Hepatic stellate cell (primary cell): ENCODE results near the gene ATF5.
A peak's percentile ranks its signal among the peaks of the same experiment; 100 is the strongest.

Source experiments
- DNase-seq: peaks from one replicate; pipeline ENCODE4 v3.0.0; 2011; ENCODE audit warnings: low spot score

ATF5 gene, protein sequence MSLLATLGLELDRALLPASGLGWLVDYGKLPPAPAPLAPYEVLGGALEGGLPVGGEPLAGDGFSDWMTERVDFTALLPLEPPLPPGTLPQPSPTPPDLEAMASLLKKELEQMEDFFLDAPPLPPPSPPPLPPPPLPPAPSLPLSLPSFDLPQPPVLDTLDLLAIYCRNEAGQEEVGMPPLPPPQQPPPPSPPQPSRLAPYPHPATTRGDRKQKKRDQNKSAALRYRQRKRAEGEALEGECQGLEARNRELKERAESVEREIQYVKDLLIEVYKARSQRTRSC

DNA sequence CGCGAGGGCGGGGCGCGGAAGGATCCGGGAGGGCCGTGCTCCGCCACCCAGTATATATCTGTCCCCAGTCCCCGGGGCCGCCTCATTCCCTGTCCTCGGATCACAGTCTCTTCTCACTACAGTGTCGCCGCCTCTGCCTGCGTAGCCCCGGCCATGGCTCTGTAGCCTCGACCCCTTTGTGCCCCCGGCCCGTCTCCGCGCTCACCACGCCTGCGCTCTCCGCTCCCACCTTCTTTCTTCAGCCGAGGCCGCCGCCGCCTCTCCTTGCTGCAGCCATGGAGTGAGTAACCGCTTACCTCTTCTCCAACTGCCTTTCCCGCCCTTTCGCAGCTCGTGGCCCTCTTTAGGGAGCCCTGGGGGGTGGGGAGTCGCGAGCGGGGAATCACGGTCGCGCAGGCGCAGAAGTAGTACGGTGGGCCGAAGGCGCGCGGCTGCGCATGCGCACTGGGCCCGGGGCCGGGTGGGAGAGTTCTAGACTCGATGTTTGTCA, at the start of gene ATF5, which contains the start of gene NUP62:
ATF5 (plus strand) TSS at position 85 of the 490 bp plus-strand sequence. CDS start 1,646 bp downstream, outside the sequence.
NUP62 (minus strand) TSS at position 384 of the 490 bp plus-strand sequence. CDS start 19,697 bp downstream, outside the sequence.
- peak; percentile 100 for DNase-seq

DNA sequence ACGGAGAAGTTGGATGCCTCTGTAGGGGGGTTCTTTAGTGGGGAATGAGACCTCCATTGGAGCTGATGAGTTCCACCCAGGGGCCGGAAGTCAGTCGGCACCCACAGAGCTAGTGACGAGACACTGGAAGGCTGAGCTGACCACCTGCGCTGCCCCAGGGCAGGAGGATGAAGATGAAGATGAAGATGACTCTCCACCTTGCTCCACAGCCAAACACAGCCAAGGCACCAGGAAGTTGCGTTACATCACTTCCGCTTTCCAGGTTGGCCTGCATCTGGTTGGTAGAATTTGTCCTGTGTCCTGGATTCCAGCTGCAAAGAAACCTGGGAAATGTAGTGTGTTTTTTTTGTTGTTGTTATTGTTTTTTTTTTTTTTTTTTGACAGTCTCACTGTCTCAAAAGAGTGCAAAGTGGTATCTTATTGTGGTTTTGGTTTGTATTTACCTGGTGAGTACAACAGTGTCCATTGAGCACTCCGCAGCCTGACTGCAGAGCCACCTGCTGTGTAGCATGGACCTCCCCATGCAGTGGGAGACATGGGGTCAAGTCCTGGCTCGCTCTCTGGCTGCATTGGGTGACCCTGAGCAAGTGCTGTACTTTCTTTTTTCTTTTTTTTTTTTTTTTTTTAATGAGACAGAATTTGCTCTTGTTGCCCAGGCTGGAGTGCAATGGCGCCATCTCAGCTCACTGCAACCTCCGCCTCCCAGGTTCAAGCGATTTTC, 49.6 kb upstream of the ATF5 start:
- no peak for DNase-seq

DNA sequence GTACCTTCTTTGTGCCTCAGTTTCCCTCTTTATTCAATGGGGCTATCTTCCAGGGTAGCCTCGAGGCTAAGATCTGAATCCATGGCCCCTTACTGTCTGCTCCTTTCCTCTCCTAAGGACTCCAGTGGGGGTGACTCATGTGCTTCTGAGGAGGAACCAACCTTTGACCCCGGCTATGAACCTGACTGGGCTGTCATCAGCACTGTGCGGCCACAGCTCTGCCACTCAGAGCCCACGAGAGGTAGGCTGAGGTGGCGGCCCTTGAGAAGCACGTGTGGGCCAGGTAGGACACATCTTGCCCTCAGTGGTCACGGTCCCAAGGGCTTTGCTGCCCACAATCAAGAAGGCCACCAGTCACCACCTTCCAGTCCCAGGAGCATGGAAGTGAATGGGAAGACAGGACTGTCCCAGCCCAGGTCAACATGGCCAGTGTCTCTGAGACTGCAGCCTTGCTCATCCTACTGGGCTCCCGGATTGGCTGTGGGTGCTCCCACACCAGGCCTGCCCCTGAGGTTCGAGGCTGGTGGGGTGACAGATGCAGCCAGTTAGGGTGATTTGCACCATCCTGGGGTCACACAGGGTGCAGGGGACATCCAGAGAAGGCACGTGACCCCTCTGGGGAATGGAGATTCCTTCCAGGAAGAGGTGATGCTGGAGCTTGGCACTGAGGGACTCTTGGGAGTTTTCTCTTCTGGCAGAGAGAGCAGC, 48.7 kb upstream of the ATF5 start:
- no peak for DNase-seq

DNA sequence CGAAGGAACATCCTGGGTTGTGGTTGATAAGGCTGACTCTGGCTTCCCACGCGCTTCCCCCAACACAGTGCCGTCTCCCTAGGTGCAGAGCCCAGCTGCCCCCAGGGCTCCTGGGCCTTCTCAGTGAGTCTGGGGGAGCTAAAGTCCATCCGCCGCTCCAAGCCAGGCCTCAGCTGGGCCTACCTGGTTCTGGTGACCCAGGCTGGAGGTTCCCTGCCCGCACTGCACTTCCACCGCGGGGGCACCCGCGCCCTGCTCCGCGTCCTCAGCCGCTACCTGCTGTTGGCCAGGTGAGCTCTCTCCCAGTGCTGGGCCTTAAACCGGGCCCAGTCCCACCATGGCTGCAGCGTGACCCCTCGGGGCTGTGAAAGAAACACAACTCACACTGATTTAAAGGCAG, 47.8 kb upstream of the ATF5 start:
- DNase-seq: no peak

DNA sequence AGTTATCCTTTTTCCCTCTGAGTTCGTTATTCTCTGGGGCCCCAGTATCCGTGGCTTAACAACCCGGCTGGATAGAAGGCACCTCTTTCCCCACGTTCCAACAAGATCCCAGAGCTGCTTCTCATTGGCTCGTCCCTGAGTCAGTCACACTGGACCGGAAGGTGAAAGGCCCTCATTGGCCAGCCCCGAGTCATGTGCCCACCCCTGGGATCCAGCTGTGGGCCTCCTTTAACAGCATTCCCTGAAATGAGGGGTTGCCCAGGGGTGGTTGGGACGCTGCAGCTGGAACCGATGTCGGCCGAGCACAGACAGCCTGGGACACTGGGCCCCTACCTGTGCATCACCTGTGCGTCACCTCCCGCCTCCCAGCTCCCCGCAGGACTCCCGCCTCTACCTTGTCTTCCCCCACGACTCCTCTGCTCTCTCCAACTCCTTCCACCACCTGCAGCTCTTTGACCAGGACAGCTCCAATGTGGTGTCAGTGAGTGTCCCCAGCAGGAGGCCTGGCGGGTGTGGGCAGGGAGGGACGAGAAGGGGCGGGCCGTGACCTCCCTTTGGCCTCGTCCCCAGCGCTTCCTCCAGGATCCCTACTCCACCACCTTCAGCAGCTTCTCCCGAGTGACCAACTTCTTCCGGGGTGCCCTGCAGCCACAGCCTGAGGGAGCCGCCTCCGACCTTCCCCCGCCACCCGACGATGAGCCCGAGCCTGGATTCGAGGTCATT, 47.2 kb upstream of the ATF5 start:
- no peak for DNase-seq

DNA sequence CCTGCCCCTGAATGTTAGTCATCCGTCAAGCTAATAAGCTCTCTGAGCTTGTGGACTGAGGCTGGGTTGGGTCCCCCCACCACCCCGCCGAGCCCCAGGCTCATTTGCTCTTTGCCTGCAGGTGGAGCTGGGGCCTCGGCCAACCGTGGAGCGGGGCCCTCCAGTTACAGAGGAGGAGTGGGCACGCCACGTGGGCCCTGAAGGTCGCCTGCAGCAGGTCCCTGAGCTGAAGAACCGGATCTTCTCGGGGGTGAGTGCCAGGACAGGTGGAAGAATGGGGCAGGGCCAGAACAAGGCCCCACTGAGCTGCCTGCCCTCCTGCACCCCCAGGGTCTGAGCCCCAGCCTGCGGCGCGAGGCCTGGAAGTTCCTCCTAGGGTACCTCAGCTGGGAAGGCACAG, 46.4 kb upstream of the ATF5 start:
- DNase-seq: no peak

DNA sequence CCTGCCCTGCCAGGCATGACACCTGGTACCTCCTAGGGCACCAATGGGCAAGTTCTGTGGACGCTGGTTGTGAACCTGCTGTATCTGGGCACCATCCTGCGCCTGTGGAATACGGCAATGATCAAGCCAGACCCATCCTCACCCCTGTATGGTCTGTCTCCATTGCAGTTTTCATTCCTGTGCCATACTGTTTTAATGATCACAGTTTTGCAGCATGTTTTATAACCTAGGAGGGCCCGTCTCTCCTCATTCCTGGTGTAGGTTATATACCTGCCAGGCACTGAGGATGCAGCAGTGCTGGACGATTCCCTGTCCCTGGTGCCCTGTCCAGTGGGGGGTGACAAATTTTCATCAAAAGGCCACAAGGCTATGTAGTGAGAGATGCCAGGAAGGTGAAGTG, 45.9 kb upstream of the ATF5 start:
- no peak for DNase-seq

DNA sequence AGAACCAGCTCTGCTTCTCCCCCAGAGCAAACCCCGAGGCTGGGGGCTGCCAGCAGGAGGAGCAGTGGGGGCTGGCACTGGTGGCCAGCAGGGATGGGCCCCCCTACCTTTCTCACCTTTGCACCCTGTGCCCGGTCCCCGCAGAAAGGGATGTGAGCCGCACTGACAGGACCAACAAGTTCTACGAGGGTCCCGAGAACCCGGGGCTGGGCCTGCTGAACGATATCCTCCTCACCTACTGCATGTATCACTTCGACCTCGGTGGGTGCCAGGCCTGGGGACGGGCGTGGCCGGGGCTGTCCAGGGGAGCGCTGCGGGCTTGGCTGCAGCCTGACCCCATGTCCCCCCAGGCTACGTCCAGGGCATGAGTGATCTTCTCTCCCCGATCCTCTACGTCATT, 44.9 kb upstream of the ATF5 start:
- no peak for DNase-seq

DNA sequence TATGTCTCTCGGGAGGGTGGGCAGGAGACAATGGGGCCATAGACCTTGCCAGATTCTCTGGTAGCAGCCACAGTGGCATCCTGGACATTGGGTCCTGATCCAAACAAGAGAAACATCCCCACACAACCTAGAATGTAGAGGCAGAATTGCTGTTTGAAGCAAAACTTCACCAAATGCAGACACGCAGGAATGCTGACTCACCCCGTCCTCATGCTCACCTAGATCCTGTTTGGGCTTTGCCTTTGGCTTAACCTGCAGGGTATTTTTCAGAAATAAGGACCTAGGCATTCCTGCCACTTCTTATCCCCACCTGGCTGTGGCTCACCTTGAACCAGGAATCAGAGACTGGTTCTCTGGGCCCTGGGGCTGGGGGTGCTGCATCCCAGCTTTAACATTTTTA, 44.2 kb upstream of the ATF5 start:
- no peak for DNase-seq

DNA sequence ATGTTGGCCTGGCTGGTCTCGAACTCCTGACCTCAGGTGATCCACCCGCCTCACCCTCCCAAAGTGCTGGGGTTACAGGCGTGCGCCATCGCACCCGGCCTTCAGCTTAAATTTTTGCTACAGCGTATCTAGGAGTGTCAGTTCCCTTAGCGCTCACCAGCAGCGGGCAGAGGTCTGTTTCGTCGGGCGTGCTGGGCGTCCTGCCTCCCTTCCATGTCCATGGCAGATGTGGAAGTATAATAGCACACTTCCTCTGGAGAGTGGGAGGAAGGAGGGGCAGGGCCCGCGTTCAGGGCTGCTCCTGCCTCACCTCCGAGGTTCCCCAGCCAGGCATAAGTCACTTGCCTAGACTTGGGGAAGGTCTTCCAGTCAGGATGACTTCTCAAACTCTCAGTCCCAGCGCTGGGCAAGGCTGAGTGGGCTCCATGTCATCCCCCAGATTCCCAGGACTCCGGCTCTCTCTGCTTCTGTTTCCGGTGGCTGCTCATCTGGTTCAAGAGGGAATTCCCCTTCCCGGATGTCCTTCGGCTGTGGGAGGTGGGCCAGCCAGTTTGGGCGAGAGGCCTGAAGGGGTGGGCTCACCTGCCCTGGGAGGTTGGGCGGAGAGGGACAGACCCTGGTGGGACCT, 41.9 kb upstream of the ATF5 start:
- DNase-seq: no peak

DNA sequence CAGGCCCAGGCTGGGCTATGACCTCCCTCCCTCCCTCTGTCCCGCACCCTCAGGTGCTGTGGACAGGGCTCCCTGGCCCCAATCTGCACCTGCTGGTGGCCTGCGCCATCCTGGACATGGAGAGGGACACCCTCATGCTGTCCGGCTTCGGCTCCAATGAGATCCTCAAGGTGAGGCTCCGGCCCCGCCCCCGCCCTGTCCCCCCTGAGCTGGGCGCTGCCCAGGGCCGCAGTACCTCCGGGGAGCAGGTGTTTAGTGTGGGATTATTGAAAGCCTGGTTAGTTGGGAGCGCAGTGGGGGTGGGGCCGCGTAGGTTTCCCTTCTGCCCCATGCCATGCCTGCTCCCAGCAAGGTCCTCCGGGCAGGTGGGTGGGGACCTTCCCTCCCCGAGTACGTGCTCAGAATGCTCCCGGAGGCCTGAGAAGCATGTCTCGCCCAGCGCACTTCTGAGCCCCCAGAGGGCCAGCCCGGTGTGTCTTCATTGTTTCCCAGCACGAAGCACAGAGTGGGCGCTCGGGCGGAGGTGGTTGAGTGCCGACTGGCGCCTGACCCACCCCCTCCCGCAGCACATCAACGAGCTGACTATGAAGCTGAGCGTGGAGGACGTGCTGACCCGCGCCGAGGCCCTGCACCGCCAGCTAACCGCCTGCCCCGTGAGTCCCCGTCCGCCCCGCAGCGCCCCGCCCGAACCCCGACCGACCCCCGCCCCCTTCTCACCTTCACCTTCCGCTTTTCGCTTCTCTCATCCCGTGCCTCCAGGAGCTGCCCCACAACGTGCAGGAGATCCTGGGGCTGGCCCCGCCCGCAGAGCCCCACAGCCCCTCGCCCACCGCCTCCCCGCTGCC, 41.1 kb upstream of the ATF5 start:
- DNase-seq: no peak

DNA sequence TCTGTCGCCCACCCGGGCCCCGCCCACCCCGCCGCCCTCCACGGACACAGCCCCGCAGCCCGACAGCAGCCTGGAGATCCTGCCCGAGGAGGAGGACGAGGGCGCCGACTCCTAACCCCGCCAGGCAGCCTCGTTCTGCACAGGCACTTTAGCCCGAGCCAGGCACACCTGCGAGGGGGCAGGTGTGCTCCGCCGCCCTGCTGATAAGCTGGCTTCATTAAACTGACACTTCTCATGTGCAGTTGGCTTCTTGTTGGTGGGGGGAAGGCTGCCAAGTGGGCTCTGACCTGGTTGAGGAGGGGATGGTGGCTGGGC, 40.5 kb upstream of the ATF5 start:
- no peak for DNase-seq

DNA sequence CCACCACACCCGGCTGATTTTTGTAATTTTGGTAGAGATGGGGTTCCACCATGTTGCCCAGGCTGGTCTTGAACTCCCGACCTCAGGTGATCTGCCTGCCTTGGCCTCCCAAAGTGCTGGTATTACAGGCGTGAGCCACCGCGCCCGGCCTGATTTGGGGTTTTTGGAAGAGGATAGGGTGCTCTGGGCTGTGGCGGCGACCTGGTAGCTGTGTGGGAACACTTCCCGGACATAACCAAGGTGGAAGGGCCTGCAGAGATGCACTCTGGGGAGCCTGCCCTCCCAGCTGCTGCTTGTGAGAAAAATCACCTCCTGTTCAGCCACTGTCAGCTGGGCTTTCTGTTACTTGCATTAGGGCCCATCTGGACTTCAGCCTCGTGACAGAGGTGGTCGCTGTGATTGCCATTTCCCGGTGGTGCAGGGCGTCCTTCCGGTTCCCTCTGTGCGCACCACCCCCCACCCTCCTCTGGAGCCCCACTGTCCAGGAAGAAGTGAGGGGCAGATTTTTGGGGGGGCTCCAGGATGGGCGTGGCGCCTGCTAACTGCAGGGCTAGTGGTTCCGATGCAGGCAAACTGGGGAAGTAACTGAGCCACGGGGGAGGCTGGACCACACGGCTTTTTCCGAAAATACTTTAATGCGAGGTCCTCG, 39.8 kb upstream of the ATF5 start:
- DNase-seq: no peak

DNA sequence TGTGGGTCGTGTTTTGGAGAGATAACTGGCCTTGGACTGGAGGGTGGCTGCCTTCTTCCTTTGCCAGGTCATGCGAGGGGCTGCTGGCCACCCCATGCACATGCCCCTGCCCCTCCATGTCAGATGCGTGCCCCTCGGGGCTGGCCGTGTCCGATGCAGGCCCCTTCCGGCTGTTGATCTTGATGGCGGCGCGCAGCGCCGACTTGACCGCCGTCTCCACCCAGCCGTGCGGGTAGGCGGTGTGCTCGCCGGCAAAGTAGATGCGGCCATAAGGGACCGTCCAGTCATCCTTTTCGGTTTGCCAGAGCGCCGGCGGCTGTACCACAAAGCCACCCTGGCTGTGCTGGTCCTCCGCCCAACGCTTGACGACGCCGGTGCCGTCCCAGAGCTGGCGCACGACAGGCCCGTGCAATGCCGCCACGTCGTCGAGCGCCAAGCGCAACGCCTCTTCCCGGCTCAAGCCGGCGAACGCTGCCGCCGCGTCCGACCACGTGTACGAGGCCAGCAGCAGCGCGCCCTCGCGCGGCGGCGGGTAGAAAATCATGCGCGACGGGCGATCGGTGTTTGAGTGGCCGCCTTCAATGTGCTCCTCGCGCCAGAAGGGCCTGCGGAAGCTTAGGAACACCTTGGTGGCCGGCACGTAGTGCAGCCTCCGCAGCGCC, 39.2 kb upstream of the ATF5 start:
- DNase-seq: peak; percentile 62

DNA sequence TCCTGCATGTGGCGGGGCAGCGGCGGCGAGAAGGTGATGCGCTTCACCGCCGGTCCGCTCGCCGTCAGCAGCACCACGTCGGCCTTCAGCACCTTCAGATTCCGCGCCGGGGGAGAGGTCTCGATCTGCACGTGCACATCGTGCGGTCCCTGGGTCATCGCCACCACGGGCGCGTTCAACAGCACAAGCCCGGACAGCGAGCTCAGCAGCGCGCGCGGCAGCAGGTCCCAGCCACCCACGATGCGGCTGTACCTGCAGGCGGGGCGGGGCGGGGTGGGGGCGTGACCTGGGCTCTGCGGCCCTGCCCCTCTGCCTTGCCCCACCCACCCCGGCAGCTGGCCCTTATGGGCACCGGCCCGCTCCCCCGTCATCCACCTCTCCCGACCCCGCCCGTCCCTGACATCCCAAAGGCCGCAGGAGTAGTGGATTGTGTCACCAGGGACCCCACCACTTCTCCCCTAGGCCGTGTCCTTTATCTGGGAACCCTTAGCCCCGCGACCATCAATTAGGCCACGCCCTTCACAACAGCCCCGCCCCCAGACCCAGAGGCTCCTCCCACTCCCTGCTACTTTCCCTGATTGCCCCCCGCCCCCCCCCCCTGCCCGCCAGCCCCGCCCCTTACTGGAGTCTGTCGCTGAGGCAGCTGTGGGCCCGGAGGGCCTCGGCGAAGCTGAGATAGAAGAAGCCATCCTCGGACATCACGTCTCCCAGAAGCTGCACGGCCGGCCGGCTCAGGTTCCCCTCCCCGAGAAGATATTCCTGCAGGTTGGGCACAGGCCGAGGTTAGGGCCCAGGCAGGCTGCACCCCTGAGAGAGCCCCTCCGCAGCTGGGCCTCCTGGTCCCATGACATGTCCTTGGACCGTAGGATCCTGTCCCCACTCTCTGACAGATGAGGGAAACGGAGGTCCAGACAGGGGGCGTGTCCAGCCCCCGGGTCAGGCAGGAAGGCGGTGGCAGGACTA, 38.4 kb upstream of the ATF5 start:
- no peak for DNase-seq

DNA sequence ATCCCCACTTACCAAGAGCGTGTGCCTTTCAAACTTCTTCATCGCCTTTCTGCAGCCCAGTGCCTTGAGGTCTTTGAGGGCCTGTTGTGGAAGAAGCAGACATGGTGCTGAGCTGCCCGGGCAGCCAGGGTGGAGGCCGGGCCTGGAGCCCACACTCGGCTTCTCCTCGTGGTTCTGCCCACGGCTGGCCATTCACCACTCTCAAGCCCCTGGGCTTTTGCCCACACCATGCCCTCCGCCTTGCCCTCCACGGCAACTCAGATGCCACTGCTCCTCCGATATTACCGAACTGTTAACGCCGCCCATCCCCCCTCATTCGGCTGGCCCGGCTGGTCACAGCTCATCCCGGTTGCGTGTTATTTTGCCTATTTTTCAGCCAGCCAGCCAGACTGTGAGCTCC, 37.6 kb upstream of the ATF5 start:
- no peak for DNase-seq

DNA sequence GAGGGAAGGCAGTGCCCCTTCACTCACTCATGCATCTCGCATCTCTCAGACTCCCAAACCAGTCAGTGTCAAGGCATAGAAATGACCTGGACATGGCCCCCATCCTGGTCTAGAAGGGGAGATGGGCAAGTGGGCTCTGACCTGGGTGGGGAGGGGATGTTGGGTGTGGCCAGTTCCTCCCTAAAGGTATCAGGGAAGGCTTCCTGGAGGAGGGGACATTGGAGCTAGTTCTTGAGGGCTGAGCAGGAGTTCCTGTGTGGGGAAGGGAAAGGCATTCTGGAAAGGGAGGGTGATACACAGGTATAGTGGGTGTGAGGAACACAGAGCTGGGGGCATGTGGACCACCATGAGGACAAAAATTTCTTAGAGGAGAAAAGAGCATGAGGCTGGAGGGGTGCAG, 36.3 kb upstream of the ATF5 start:
- DNase-seq: no peak

DNA sequence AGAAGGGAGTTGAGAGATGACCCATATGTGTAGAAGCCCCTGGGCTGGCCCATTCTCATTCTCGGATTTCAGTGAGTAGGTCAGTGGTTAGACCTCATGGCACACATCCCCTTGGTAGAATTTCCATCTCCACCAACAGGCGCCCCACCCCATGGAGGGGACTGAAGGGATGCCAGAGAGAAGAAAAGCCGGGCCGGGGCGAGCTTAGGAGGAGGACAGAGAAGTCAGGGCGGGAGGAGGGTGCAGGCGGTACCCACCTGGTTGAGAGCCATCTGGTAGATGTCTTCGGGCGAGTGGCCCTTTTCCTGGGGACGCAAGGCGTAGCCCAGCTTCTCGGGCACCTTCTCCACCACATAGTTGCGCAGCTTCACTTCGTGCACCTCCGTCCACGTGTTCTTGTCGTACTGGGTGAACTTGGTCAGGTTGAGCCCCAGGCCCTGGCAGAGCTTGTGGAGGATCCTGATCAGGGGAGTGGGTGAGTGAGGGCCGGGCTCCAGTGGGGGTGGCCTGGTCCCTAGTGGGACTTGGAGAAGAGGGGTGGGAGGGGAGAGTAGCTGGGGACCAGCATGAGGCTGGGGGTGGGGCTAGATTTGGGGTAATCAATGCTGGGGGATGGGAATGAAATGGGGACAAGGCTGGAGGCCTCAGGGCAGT, 34.9 kb upstream of the ATF5 start:
- no peak for DNase-seq
